HepG2 (cell line): Measurements from ENCODE around the gene TSC22D1. TPM values are rescaled to one million over a fixed set of nuclear protein-coding genes. Genes with fewer than 3 reads are reported as not detected.

ENCODE experiments used
- ATAC-seq: fragments of 200-7000 bp; cut with Tn5 transposase; 3 replicates; pipeline ENCODE4 v1.9.1; 2020; ENCODE audit warnings: mild to moderate bottlenecking, moderate library complexity
- BruUV-seq: library from RNA; stranded (reverse); fragments of 400-500 nt; replicated peaks from 2 replicates; lab custom pipeline; 2021; lab: Mats Ljungman, UMichigan
- CTCF ChIA-PET: fragments of 300-600 bp; formaldehyde crosslinking; extraction: SDS; loops from one replicate; lab custom pipeline; 2021; ENCODE audit warnings: low total read pairs, inconsistent platforms, low intra/inter-chr PET ratio; lab: Yijun Ruan, JAX
- POLR2A ChIA-PET: fragments of 350-600 bp; sonication (Branson Sonifier 250); formaldehyde crosslinking; loops from one replicate; lab custom pipeline; 2020; ENCODE audit warnings: antibody characterized with exemption, inconsistent platforms; lab: Yijun Ruan, JAX
- DNase-seq: peaks from one replicate; pipeline ENCODE4 v3.0.0-alpha.2; 2015; ENCODE audit warnings: low spot score
- FAIRE-seq: peaks from 3 replicates; lab custom pipeline; 2011; peaks lifted over from hg19 to GRCh38; lab: Jason Lieb, UNC
- H2AFZ ChIP-seq: one replicate; pipeline ENCODE4 v1.6.1; 2011; ENCODE audit warnings: low read length, inconsistent platforms
- H3K27ac ChIP-seq: fragments of 300-600 bp; 3 replicates; pipeline ENCODE4 v1.8.0; 2011; ENCODE audit warnings: mixed run types, mild to moderate bottlenecking, mixed read lengths, low read length, inconsistent platforms; ENCODE audit not compliant: insufficient read depth; ENCODE audit errors: extremely low read length
- H3K27me3 ChIP-seq, 2 experiments: fragments of 200-600 bp in 1 of 2; 2 replicates in 1 of 2; 3 replicates in 1 of 2; pipeline versions ENCODE4 v1.6.0 to v1.8.0; 2011; ENCODE audit warnings: low read length in 2 of 2, mild to moderate bottlenecking in 2 of 2, moderate library complexity in 2 of 2, inconsistent platforms in 1 of 2; ENCODE audit not compliant: insufficient read depth in 2 of 2, control insufficient read depth in 1 of 2
- H3K36me3 ChIP-seq, 2 experiments: fragments of 200-600 bp in 1 of 2; replicated peaks in 1 of 2; 2 replicates in 1 of 2; 3 replicates in 1 of 2; pipeline versions ENCODE4 v1.5.1 to v1.8.0; 2011; ENCODE audit warnings: low read length in 2 of 2, inconsistent platforms in 1 of 2; ENCODE audit not compliant: insufficient read depth in 2 of 2, control insufficient read depth in 1 of 2
- H3K4me1 ChIP-seq: 2 replicates; pipeline ENCODE4 v1.5.1; 2012; ENCODE audit warnings: low read length, inconsistent platforms; ENCODE audit not compliant: insufficient read depth
- H3K4me2 ChIP-seq: 2 replicates; pipeline ENCODE4 v1.6.0; 2011; ENCODE audit warnings: low read depth, low read length, inconsistent platforms
- H3K4me3 ChIP-seq, 3 experiments: fragments of 200-600 bp in 1 of 3; sonication (generic), shearing (Covaris generic) in 1 of 3; replicated peaks in 1 of 3; 2 replicates each; pipeline ENCODE4 v1.5.1; 2011 to 2016; ENCODE audit warnings: low read length in 3 of 3, inconsistent platforms in 2 of 3, low read depth in 2 of 3, mild to moderate bottlenecking in 2 of 3, control low read depth in 1 of 3, mixed read lengths in 1 of 3; ENCODE audit not compliant: insufficient read depth in 1 of 3
- H3K79me2 ChIP-seq: one replicate; pipeline ENCODE4 v1.6.1; 2011; ENCODE audit warnings: low read length, inconsistent platforms; ENCODE audit not compliant: insufficient read depth
- H3K9ac ChIP-seq: 2 replicates; pipeline ENCODE4 v1.6.0; 2011; ENCODE audit warnings: mild to moderate bottlenecking, low read depth, low read length, inconsistent platforms; ENCODE audit not compliant: insufficient read depth
- H3K9me3 ChIP-seq: 2 replicates; pipeline ENCODE4 v1.5.1; 2012; ENCODE audit warnings: mild to moderate bottlenecking, low read length
- H4K20me1 ChIP-seq: 2 replicates; pipeline ENCODE4 v1.6.0; 2011; ENCODE audit warnings: inconsistent platforms, mild to moderate bottlenecking, low read length, moderate library complexity; ENCODE audit not compliant: insufficient read depth
- AFF4 ChIP-seq: sonication (generic); formaldehyde crosslinking; IDR thresholded peaks from 2 replicates; pipeline ENCODE4 v1.4.0; 2020; ENCODE audit warnings: missing genetic modification reagents
- ATF5 ChIP-seq: sonication (generic); formaldehyde crosslinking; IDR thresholded peaks from 2 replicates; pipeline ENCODE4 v1.4.0; 2020; ENCODE audit warnings: mild to moderate bottlenecking, low read depth, missing genetic modification reagents
- CEBPG ChIP-seq: IDR thresholded peaks from 2 replicates; pipeline ENCODE4 v1.6.1; 2016
- GATA4 ChIP-seq: sonication (generic); IDR thresholded peaks from 2 replicates; pipeline ENCODE4 v1.6.1; 2016; ENCODE audit warnings: antibody characterized with exemption, low read depth, borderline replicate concordance
- KAT7 ChIP-seq: IDR thresholded peaks from 2 replicates; pipeline ENCODE4 v1.6.1; 2018; ENCODE audit warnings: borderline replicate concordance, missing compliant biosample characterization
- MAFK ChIP-seq, 2 experiments: IDR thresholded peaks in 1 of 2; conservative IDR thresholded peaks in 1 of 2; 2 replicates each; pipeline ENCODE4 v1.6.1; 2011; ENCODE audit warnings: improper control_type of control experiment in 2 of 2, low read length in 2 of 2
- NR2F6 ChIP-seq, 2 experiments: IDR thresholded peaks; 2 replicates each; pipeline ENCODE4 v1.6.1; 2016; ENCODE audit warnings: antibody characterized with exemption in 1 of 2, mild to moderate bottlenecking in 1 of 2
- RFXAP ChIP-seq: sonication (generic); formaldehyde crosslinking; IDR thresholded peaks from 2 replicates; pipeline ENCODE4 v1.4.0; 2020; ENCODE audit warnings: missing genetic modification reagents, borderline replicate concordance
- SSRP1 ChIP-seq: IDR thresholded peaks from 2 replicates; pipeline ENCODE4 v1.6.1; 2016; ENCODE audit warnings: control low read depth
- ZEB1 ChIP-seq: IDR thresholded peaks from 2 replicates; pipeline ENCODE4 v1.6.1; 2012; ENCODE audit warnings: mild to moderate bottlenecking, low read depth, inconsistent platforms; ENCODE audit not compliant: insufficient replicate concordance
- ZNF329 ChIP-seq: sonication (generic); formaldehyde crosslinking; IDR thresholded peaks from 2 replicates; pipeline ENCODE4 v1.9.0; 2021; ENCODE audit warnings: low read depth, mild to moderate bottlenecking, missing genetic modification reagents
- ZNF550 ChIP-seq: sonication (generic); formaldehyde crosslinking; IDR thresholded peaks from 2 replicates; pipeline ENCODE4 v1.4.0; 2020; ENCODE audit warnings: mild to moderate bottlenecking, missing genetic modification reagents, borderline replicate concordance
- WGBS: methylation state at CpG from one replicate; pipeline ENCODE4 v1.1.6; 2017; ENCODE audit warnings: low lambda C conversion rate; 5-methylcytosine and 5-hydroxymethylcytosine counted together
- in situ Hi-C: cut with HindIII; loops from 2 replicates; pipeline ENCODE4 v1.10.0; 2017; ENCODE audit warnings: low pct_unique_long_range_greater_than_20kb; ENCODE audit not compliant: extremely low pct_ligation_motif_present
- intact Hi-C: fragments of 100-400 bp; cut with micrococcal nuclease; formaldehyde crosslinking; loops from one replicate; pipeline ENCODE4 v1.10.0; 2022; ENCODE audit not compliant: unreplicated experiment
- polyA plus RNA-seq, 8 experiments: library from polyadenylated mRNA; depleted of rRNA in 3 of 8; stranded (reverse) in 7 of 8; unstranded in 1 of 8; fragments of >200 nt; fragmentation: Illumina TruSeq in 4 of 8; extraction: Trizol in 4 of 8; gene quantifications; 2 replicates each; pipeline versions ENCODE4 v1.2.1 to v1.2.3, GENCODE V29; 2011 to 2016; ENCODE audit warnings: low read depth in 4 of 8, missing spikeins in 1 of 8, mixed read lengths in 1 of 8; ENCODE audit not compliant: insufficient read depth in 1 of 8
- total RNA-seq, 5 experiments: library from RNA; depleted of rRNA; stranded (reverse); fragments of >200 nt; fragmentation: Illumina TruSeq; extraction: Trizol; gene quantifications; 2 replicates each; pipeline ENCODE4 v1.2.3, GENCODE V29; 2016; ENCODE audit warnings: low read depth in 1 of 5

TSC22D1 gene
- total and polyA plus RNA-seq, 2 of the 13 experiments (the other 11 are each of a cell fraction or from before 2014, with no cell fraction given): 18.4 to 35.7 TPM

GRCh38 chr13:44583137-44583536 is 7.0 kb upstream of the TSC22D1 start:
- Histone ChIP-seq H3K9me3 (no peaks in the 10 kb centered on the region), H3K9ac (no peak overlapping the region), H3K4me2 (no peak overlapping the region), H3K27me3 (no peaks in the 10 kb centered on the region; a peak in 1 of 5 replicates), H3K36me3 (no peaks in the 10 kb centered on the region), H2AFZ (no peak overlapping the region), H3K27ac (no peak overlapping the region), H4K20me1 (no peaks in the 10 kb centered on the region), H3K4me3 (no peak overlapping the region), H3K79me2 (no peaks in the 10 kb centered on the region), H3K4me1 (peaks cover 23% of the 10 kb centered on the region)
- no TSS peak for BruUV-seq
- ATAC-seq (no peak), FAIRE-seq (no peak), DNase-seq (no peak)
- TF ChIP-seq MAFK (conservative IDR thresholded peaks at IDR 0.05 in 1 of 2, IDR thresholded peaks at IDR 0.05 in 1 of 2; ENCODE audit: low read length in 2 of 2): no peak
- TF ChIP-seq ZEB1: no peak
- TF ChIP-seq ATF5 (CRISPR knock-in tag): no peak
- ChIA-PET POLR2A (no interaction called here), CTCF (no interaction called here)
- in situ Hi-C loops (no loop called here), intact Hi-C loops (no loop called here)
- 48% methylated on average over 3 of the region's 3 CpGs for WGBS

- CTCF ChIA-PET: no interaction called here
- peak overlapping the region; percentile 34 for H2AFZ ChIP-seq
- ATAC-seq: peak; percentile 40
- no peak for TF ChIP-seq SSRP1
- no peak for TF ChIP-seq NR2F6 (IDR thresholded peaks at IDR 0.05)
- TF ChIP-seq NR2F6 (CRISPR knock-in tag; IDR thresholded peaks at IDR 0.05): no peak
- TF ChIP-seq AFF4 (CRISPR knock-in tag): no peak
- no peak for TF ChIP-seq CEBPG (CRISPR knock-in tag)
- 0 out of 2 replicates have a peak, but pooled peaks have one; percentile 6 for TF ChIP-seq KAT7 (CRISPR knock-in tag)
- no peak for TF ChIP-seq ZNF329 (CRISPR knock-in tag)
- no peak for TF ChIP-seq ZNF550 (CRISPR knock-in tag)
- TF ChIP-seq RFXAP (CRISPR knock-in tag): no peak
- peak; percentile 24; the same call in 1 of the 2 replicates for TF ChIP-seq GATA4
Observed at GRCh38 chr13:44578067-44578400, 1.9 kb upstream of the TSC22D1 start.

More at GRCh38 chr13:44578067-44578400, 1.9 kb upstream of the TSC22D1 start:
- H3K4me3 ChIP-seq: peak overlapping the region; percentile 90 to 94 (median 91)
- no TSS peak for BruUV-seq
- H3K4me1 ChIP-seq: peaks cover 34% of the 10 kb centered on the region
- intact Hi-C loops (no loop called here), in situ Hi-C loops (no loop called here)
- POLR2A ChIA-PET: interaction anchor here (0.7 kb wide), 1 partner anchor 22 kb away, joined by 3 read pairs; no protein-coding TSS in a partner anchor
- no peaks in the 10 kb centered on the region for H3K36me3 ChIP-seq
- DNase-seq (no peak), FAIRE-seq (no peak)
- H4K20me1 ChIP-seq: no peaks in the 10 kb centered on the region
- H3K27me3 ChIP-seq: no peaks in the 10 kb centered on the region; a peak in 1 of 5 replicates
- peak overlapping the region; percentile 88 for H3K27ac ChIP-seq
- H3K4me2 ChIP-seq: peak overlapping the region; percentile 94
- peak overlapping the region; percentile 87 for H3K9ac ChIP-seq
- 4% methylated on average over 7 of the region's 15 CpGs for WGBS
- H3K79me2 ChIP-seq: no peaks in the 10 kb centered on the region
- H3K9me3 ChIP-seq: no peaks in the 10 kb centered on the region
